Spleen (tissue), 13 donors: ENCODE measurements around the gene KLRC1. TPM values are rescaled to one million over a fixed set of nuclear protein-coding genes. Genes with fewer than 3 reads are reported as not detected.

ENCODE experiments used
- DNase-seq: peaks from one replicate; pipeline ENCODE4 v3.0.0-alpha.2; 2020
- H3K27ac ChIP-seq, 8 donors: fragments of 200-600 bp; sonication (generic) in 7 of 8; 1 replicate in 4 of 8; 2 replicates in 4 of 8; pipeline versions ENCODE4 v1.5.0 to v1.8.0; 2016 to 2021; ENCODE audit warnings: inconsistent platforms in 4 of 8, mild to moderate bottlenecking in 4 of 8, moderate library complexity in 1 of 8
- H3K27me3 ChIP-seq, 7 donors: fragments of 200-600 bp; sonication (generic) in 6 of 7; replicated peaks in 1 of 7; 1 replicate in 4 of 7; 2 replicates in 3 of 7; pipeline versions ENCODE4 v1.5.0 to v1.8.0; 2016 to 2021; ENCODE audit warnings: inconsistent platforms in 3 of 7, mild to moderate bottlenecking in 1 of 7
- H3K36me3 ChIP-seq, 6 donors: fragments of 200-600 bp; sonication (generic) in 5 of 6; 1 replicate in 4 of 6; 2 replicates in 2 of 6; pipeline versions ENCODE4 v1.5.0 to v1.8.0; 2016 to 2021; ENCODE audit warnings: inconsistent platforms in 2 of 6
- H3K4me1 ChIP-seq, 6 donors: fragments of 200-600 bp; sonication (generic) in 5 of 6; 1 replicate in 3 of 6; 2 replicates in 3 of 6; pipeline versions ENCODE4 v1.5.0 to v1.8.0; 2016 to 2021; ENCODE audit warnings: inconsistent platforms in 3 of 6
- H3K4me3 ChIP-seq, 8 donors: fragments of 200-600 bp; sonication (generic) in 7 of 8; 1 replicate in 4 of 8; 2 replicates in 4 of 8; pipeline versions ENCODE4 v1.5.0 to v1.8.0; 2016 to 2021; ENCODE audit warnings: inconsistent platforms in 4 of 8, mild to moderate bottlenecking in 4 of 8, moderate library complexity in 2 of 8
- H3K9me3 ChIP-seq, 8 donors: fragments of 200-600 bp; sonication (generic) in 7 of 8; 1 replicate in 4 of 8; 2 replicates in 4 of 8; pipeline versions ENCODE4 v1.5.0 to v1.8.0; 2016 to 2021; ENCODE audit warnings: inconsistent platforms in 4 of 8
- POLR2A ChIP-seq, 3 donors: fragments of 450-650 bp; IDR thresholded peaks; one replicate each; pipeline ENCODE4 v1.5.1; 2017; ENCODE audit warnings: antibody characterized with exemption in 3 of 3, mild to moderate bottlenecking in 1 of 3
- POLR2AphosphoS5 ChIP-seq, 3 donors: sonication (generic); formaldehyde crosslinking; IDR thresholded peaks; one replicate each; pipeline ENCODE4 v1.5.1; 2017; ENCODE audit warnings: antibody characterized with exemption in 3 of 3
- WGBS, 5 donors: extraction: QIAGEN DNeasy Blood & Tissue Kit in 3 of 5; methylation state at CpG; one replicate each; pipeline versions ENCODE4 v1.1.5 to v1.1.7; 2013 to 2018; 5-methylcytosine and 5-hydroxymethylcytosine counted together
- intact Hi-C: fragments of 100-400 bp; cut with DNase I; formaldehyde crosslinking; loops from one replicate; pipeline ENCODE4 v1.15.0; 2023; ENCODE audit warnings: low total_unique reads
- long read RNA-seq, 2 donors: transcript quantifications; one replicate each; lab custom pipeline, GENCODE V29; 2026
- polyA plus RNA-seq, 3 donors: library from polyadenylated mRNA; stranded (reverse); fragments of 200-250 nt; gene quantifications; one replicate each; pipeline ENCODE4 v1.2.1, GENCODE V29; 2013
- total RNA-seq, 7 donors: library from RNA; depleted of rRNA in 3 of 7; stranded (reverse); fragments of >200 nt in 3 of 7; fragmentation: NEBNext Ultra II Directional in 4 of 7; extraction: Animal tissue kit (Norgen Biotek cat#: 25700) in 4 of 7; gene quantifications; one replicate each; pipeline versions ENCODE4 v1.1.0 to v1.2.1, GENCODE V29; 2016 to 2021
- TF ChIP-seq, protein P1 (sequence below), 11 experiments: fragments of 200-600 bp in 7 of 11; fragments of 450-650 bp in 4 of 11; sonication (generic) in 4 of 11; IDR thresholded peaks in 8 of 11; conservative IDR thresholded peaks in 3 of 11; 1 replicate in 7 of 11; 2 replicates in 4 of 11; pipeline versions ENCODE4 v1.4.0 to v1.8.0; 2016 to 2021; ENCODE audit warnings: antibody characterized with exemption in 11 of 11, inconsistent platforms in 4 of 11, mild to moderate bottlenecking in 1 of 11
- donor health status: healthy with polysubstance abuse.
- donor health status: DM: no; HTN: no; CAD: no; lungs with moderate emphysema.
- donor health status: DM: no; HTN: no; CAD: no.
- donor health status: Bipolar disorder and iron deficiency.
- donor health status: healthy.
- donor health status: DM: no; HTN: no; CAD: no.
- donor health status: DM: yes; HTN: yes; CAD: no.

KLRC1 gene
- total RNA-seq (10 to 100 TPM in 1 of 7 donors, 1 to 10 TPM in 6; 1.5 to 11.0 (median 4.6) TPM), polyA plus RNA-seq (1 to 10 TPM in 2 of 3 donors, under 1 TPM in 1; 0.77 to 2.3 (median 2.1) TPM)
- long read RNA-seq, donor 1, partial matches to known transcripts: 0 of 3 reads
- long read RNA-seq, donor 1, other reads (novel, unspliced or antisense): 0 of 3 reads
- long read RNA-seq, donor 2, partial matches to known transcripts: 0 of 1 reads
- long read RNA-seq, donor 2, other reads (novel, unspliced or antisense): 0 of 1 reads

DNA sequence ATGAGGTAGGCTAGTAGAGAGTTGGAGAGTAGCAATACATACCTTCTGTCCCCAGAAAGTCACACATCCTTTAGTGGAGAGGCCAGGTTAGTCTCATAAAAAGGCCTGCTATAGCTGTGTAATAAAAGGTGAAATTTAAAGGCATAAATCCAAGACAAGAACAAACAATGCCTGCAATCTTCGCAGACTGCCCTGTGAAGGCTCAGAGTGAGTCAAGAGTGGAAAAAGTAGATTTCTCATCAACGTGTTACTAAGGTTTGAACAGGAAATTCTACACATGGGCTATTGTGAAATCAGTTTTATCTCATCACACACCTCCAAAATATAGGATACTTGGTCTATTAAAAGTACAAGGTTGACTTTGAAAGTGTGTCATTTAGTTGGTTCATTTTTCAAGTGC lies at the start of gene KLRC1:
KLRC1 (minus strand) TSS at position 222 of the 400 bp plus-strand sequence. CDS start 2,221 bp downstream, outside the sequence.
- H3K4me1 ChIP-seq: no peaks in the 10 kb centered on the region
- intact Hi-C loops: no loop called here
- TF ChIP-seq, protein P1, sequence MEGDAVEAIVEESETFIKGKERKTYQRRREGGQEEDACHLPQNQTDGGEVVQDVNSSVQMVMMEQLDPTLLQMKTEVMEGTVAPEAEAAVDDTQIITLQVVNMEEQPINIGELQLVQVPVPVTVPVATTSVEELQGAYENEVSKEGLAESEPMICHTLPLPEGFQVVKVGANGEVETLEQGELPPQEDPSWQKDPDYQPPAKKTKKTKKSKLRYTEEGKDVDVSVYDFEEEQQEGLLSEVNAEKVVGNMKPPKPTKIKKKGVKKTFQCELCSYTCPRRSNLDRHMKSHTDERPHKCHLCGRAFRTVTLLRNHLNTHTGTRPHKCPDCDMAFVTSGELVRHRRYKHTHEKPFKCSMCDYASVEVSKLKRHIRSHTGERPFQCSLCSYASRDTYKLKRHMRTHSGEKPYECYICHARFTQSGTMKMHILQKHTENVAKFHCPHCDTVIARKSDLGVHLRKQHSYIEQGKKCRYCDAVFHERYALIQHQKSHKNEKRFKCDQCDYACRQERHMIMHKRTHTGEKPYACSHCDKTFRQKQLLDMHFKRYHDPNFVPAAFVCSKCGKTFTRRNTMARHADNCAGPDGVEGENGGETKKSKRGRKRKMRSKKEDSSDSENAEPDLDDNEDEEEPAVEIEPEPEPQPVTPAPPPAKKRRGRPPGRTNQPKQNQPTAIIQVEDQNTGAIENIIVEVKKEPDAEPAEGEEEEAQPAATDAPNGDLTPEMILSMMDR (IDR thresholded peaks at IDR 0.05 in 8 of 11, conservative IDR thresholded peaks at IDR 0.05 in 3 of 11): no peak
- no peak for TF ChIP-seq POLR2AphosphoS5 (IDR thresholded peaks at IDR 0.05)
- TF ChIP-seq POLR2A (IDR thresholded peaks at IDR 0.05): no peak
- peaks cover 6 to 43% (median 38%) of the 10 kb centered on the region in 8 donors for H3K9me3 ChIP-seq
- H3K36me3 ChIP-seq: no peaks in the 10 kb centered on the region
- DNase-seq: no peak
- H3K27me3 ChIP-seq: no peaks in the 10 kb centered on the region
- WGBS, 5 donors: 44 to 57% (median 51%) methylated on average over 2 of the region's 2 CpGs
- H3K4me3 ChIP-seq: no peak within 1 kb of the TSS
- H3K27ac ChIP-seq: no peak within 1 kb of the TSS

DNA sequence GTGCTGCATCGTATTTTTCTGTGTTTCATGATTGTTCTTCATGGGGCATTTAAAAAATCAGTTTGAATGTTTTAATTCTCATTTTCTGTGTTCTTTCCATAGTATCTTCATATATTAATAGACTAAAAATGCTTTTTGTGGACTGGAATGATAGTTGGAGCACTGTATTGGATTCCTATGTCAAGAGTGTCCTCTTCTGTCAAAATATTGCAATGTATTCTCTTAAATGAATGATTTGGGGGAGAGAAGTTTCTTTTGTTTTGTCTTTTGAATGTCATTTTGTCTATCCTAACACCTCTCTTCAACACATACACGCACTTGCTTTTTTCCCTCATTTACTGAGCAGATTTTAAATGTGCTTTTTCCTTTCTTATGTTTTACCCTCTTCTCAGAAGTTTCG lies 47.9 kb upstream of the KLRC1 start:
- H3K27ac ChIP-seq: no peak overlapping the region
- TF ChIP-seq, protein P1 (IDR thresholded peaks at IDR 0.05 in 8 of 11, conservative IDR thresholded peaks at IDR 0.05 in 3 of 11): no peak
- TF ChIP-seq POLR2A (IDR thresholded peaks at IDR 0.05): no peak
- TF ChIP-seq POLR2AphosphoS5 (IDR thresholded peaks at IDR 0.05): no peak
- no peaks in the 10 kb centered on the region for H3K36me3 ChIP-seq
- no peaks in the 10 kb centered on the region for H3K9me3 ChIP-seq
- peaks cover 0 to 7% (median 0%) of the 10 kb centered on the region in 6 donors for H3K4me1 ChIP-seq
- no peak overlapping the region for H3K4me3 ChIP-seq
- intact Hi-C loops: no loop called here
- H3K27me3 ChIP-seq: no peaks in the 10 kb centered on the region
- 43 to 65% (median 53%) methylated on average over 3 of the region's 3 CpGs for WGBS, 5 donors
- no peak for DNase-seq

DNA sequence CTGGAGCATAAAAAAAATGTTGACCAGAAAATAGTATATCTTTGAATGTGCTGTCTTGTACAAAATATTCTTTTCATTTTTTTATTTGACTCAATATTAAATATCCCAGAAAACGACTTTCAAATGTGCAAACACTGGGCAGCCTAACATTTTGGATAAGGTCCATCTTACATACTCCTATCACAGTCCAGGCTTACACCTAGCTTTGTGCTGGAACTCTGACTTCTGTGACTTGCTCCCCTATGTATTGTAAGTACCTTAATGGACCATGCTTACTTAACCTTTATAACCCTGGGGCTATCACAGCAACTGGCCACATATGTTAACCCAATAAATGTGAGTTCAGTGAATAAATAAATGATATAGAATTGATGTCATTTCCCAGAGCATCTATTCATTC lies 44.9 kb upstream of the KLRC1 start:
- intact Hi-C loops: no loop called here
- no peaks in the 10 kb centered on the region for H3K27me3 ChIP-seq
- no peaks in the 10 kb centered on the region for H3K9me3 ChIP-seq
- 22 to 73% (median 48%) methylated on average over 1 of the region's 1 CpG for WGBS, 5 donors
- H3K4me3 ChIP-seq: no peak overlapping the region
- H3K27ac ChIP-seq: peak overlapping the region in 1 of 8 donors; percentile 55
- no peaks in the 10 kb centered on the region for H3K36me3 ChIP-seq
- peaks cover 0 to 7% (median 0%) of the 10 kb centered on the region in 6 donors for H3K4me1 ChIP-seq
- no peak for DNase-seq
- no peak for TF ChIP-seq POLR2AphosphoS5 (IDR thresholded peaks at IDR 0.05)
- TF ChIP-seq, protein P1 (IDR thresholded peaks at IDR 0.05 in 8 of 11, conservative IDR thresholded peaks at IDR 0.05 in 3 of 11): no peak
- TF ChIP-seq POLR2A (IDR thresholded peaks at IDR 0.05): no peak

DNA sequence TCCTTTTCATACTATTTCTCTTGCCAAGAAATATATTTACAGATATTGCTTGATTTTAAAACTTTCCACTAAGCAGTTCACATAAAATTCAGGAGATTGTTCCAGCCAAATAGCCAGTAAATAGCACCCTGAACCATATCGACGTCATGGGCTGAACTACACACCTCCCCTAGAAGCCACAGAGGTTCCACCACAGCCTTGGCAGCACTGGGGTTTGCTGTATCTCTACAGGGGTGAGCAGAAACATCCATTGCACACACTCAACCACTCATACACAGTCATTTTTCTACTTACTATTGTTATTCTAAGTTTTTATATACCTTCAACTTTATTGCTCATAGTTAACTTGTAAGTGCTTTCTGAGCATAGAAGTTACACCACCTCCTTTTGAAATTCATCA lies 44.4 kb upstream of the KLRC1 start:
- Histone ChIP-seq H3K27me3 (no peaks in the 10 kb centered on the region), H3K4me1 (peaks cover 0 to 7% (median 0%) of the 10 kb centered on the region in 6 donors), H3K9me3 (no peaks in the 10 kb centered on the region), H3K4me3 (no peak overlapping the region), H3K27ac (peak overlapping the region in 1 of 8 donors; percentile 55), H3K36me3 (no peaks in the 10 kb centered on the region)
- TF ChIP-seq POLR2AphosphoS5 (IDR thresholded peaks at IDR 0.05): peak in 1 of 3 donors; percentile 55
- no peak for TF ChIP-seq POLR2A (IDR thresholded peaks at IDR 0.05)
- WGBS, 5 donors: 58 to 77% (median 67%) methylated on average over 2 of the region's 2 CpGs
- DNase-seq: peak; percentile 74
- intact Hi-C loops: no loop called here
